HepG2 (cell line): ENCODE data around the gene SLCO4A1. TPM values are rescaled to one million over a fixed set of nuclear protein-coding genes. Genes with fewer than 3 reads are reported as not detected.

Experiments used
- ARHGAP35 ChIP-seq: sonication (generic); formaldehyde crosslinking; IDR thresholded peaks from 2 replicates; pipeline ENCODE4 v1.9.0; 2022; ENCODE audit warnings: mild to moderate bottlenecking, inconsistent platforms, moderate library complexity, missing genetic modification reagents, borderline replicate concordance
- BCL3 ChIP-seq: sonication (generic); formaldehyde crosslinking; IDR thresholded peaks from 2 replicates; pipeline ENCODE4 v1.5.1; 2020; ENCODE audit warnings: mild to moderate bottlenecking, missing genetic modification reagents, moderate library complexity
- CHD2 ChIP-seq: IDR thresholded peaks from 2 replicates; pipeline ENCODE4 v1.6.1; 2011; ENCODE audit warnings: low read depth, low read length, improper control_type of control experiment
- GMEB1 ChIP-seq: sonication (generic); formaldehyde crosslinking; IDR thresholded peaks from 2 replicates; pipeline ENCODE4 v1.5.1; 2020; ENCODE audit warnings: missing genetic modification reagents, mild to moderate bottlenecking, borderline replicate concordance
- IRF1 ChIP-seq: sonication (generic); formaldehyde crosslinking; IDR thresholded peaks from 2 replicates; pipeline ENCODE4 v1.4.0; 2020; ENCODE audit warnings: low read depth, mild to moderate bottlenecking, missing genetic modification reagents
- MAX ChIP-seq: IDR thresholded peaks from 2 replicates; pipeline ENCODE4 v1.6.1; 2012; ENCODE audit warnings: inconsistent platforms
- MED8 ChIP-seq: sonication (generic); formaldehyde crosslinking; IDR thresholded peaks from 2 replicates; pipeline ENCODE4 v1.8.1; 2023; ENCODE audit warnings: mild to moderate bottlenecking, missing genetic modification reagents; ENCODE audit not compliant: insufficient replicate concordance
- PCBP1 ChIP-seq: fragments of 200-400 bp; formaldehyde crosslinking; IDR thresholded peaks from 2 replicates; pipeline ENCODE4 v1.6.1; 2017; ENCODE audit warnings: mild to moderate bottlenecking, low read depth, low read length, borderline replicate concordance
- POLR2AphosphoS5 ChIP-seq: IDR thresholded peaks from 2 replicates; pipeline ENCODE4 v1.6.1; 2012; ENCODE audit warnings: low read depth, low read length
- RCOR2 ChIP-seq: IDR thresholded peaks from 2 replicates; pipeline ENCODE4 v1.6.1; 2016; ENCODE audit warnings: missing biosample characterization, missing genetic modification reagents
- RELA ChIP-seq: sonication (generic); formaldehyde crosslinking; IDR thresholded peaks from 2 replicates; pipeline ENCODE4 v1.4.0; 2020; ENCODE audit warnings: missing genetic modification reagents
- REST ChIP-seq, 2 experiments: IDR thresholded peaks; 2 replicates each; pipeline ENCODE4 v1.6.1; 2011 to 2012; ENCODE audit warnings: low read length in 2 of 2, borderline replicate concordance in 1 of 2, low read depth in 1 of 2, mild to moderate bottlenecking in 1 of 2, moderate library complexity in 1 of 2
- ZBTB25 ChIP-seq: IDR thresholded peaks from 2 replicates; pipeline ENCODE4 v1.6.1; 2018; ENCODE audit warnings: missing genetic modification reagents
- ZNF101 ChIP-seq: sonication (generic); formaldehyde crosslinking; IDR thresholded peaks from 2 replicates; pipeline ENCODE4 v1.4.0; 2020; ENCODE audit warnings: mild to moderate bottlenecking, low read depth, missing genetic modification reagents, borderline replicate concordance
- ZNF496 ChIP-seq: sonication (generic); formaldehyde crosslinking; IDR thresholded peaks from 2 replicates; pipeline ENCODE4 v1.8.1; 2023; ENCODE audit warnings: mild to moderate bottlenecking, moderate library complexity, missing genetic modification reagents; ENCODE audit not compliant: insufficient replicate concordance
- polyA plus RNA-seq, 8 experiments: library from polyadenylated mRNA; depleted of rRNA in 3 of 8; stranded (reverse) in 7 of 8; unstranded in 1 of 8; fragments of >200 nt; fragmentation: Illumina TruSeq in 4 of 8; extraction: Trizol in 4 of 8; gene quantifications; 2 replicates each; pipeline versions ENCODE4 v1.2.1 to v1.2.3, GENCODE V29; 2011 to 2016; ENCODE audit warnings: low read depth in 4 of 8, missing spikeins in 1 of 8, mixed read lengths in 1 of 8; ENCODE audit not compliant: insufficient read depth in 1 of 8
- total RNA-seq, 5 experiments: library from RNA; depleted of rRNA; stranded (reverse); fragments of >200 nt; fragmentation: Illumina TruSeq; extraction: Trizol; gene quantifications; 2 replicates each; pipeline ENCODE4 v1.2.3, GENCODE V29; 2016; ENCODE audit warnings: low read depth in 1 of 5

The SLCO4A1 gene
- total and polyA plus RNA-seq, 2 of the 13 experiments (the other 11 are each of a cell fraction or from before 2014, with no cell fraction given), result 55.5 to 112 TPM

- peak; percentile 89 for TF ChIP-seq ZBTB25 (CRISPR knock-in tag)
- 0 out of 2 replicates have a peak, but pooled peaks have one; percentile 44 for TF ChIP-seq ZNF101 (CRISPR knock-in tag)
- TF ChIP-seq CHD2, result no peak; the same call in 1 of the 2 replicates
- TF ChIP-seq GMEB1, result peak; percentile 72
- TF ChIP-seq MED8 (CRISPR knock-in tag), result peak; percentile 48
- no peak; a peak in 1 of 4 replicates for TF ChIP-seq REST (IDR thresholded peaks at IDR 0.05; ENCODE audit: borderline replicate concordance in 1 of 2, low read depth in 1 of 2, low read length in 2 of 2)
- peak; percentile 63 for TF ChIP-seq ARHGAP35 (CRISPR knock-in tag)
- peak; percentile 55 for TF ChIP-seq MAX
- no peak; the same call in none of the 2 replicates for TF ChIP-seq BCL3 (CRISPR knock-in tag)
- TF ChIP-seq POLR2AphosphoS5, result peak; percentile 92
- TF ChIP-seq IRF1 (CRISPR knock-in tag), result peak; percentile 90; the same call in 1 of the 2 replicates
- no peak for TF ChIP-seq ZNF496 (CRISPR knock-in tag)
- no peak; the same call in 1 of the 2 replicates for TF ChIP-seq RELA (CRISPR knock-in tag)
- TF ChIP-seq RCOR2, result peak; percentile 73; the same call in 1 of the 2 replicates
- TF ChIP-seq PCBP1, result no peak
Measured at GRCh38 chr20:62623488-62624324, 18.6 kb upstream of the SLCO4A1 start (continued).
